Measurements from ENCODE around the gene COL13A1. TPM values are rescaled to one million over a fixed set of nuclear protein-coding genes. Genes with fewer than 3 reads are reported as not detected.

The COL13A1 gene
- total RNA-seq, 1 donor from 2014 or later = 0.86 TPM

- no peaks in the 10 kb centered on the region for H3K36me3 ChIP-seq (ENCODE audit: insufficient read depth, low read length)
- H3K27me3 Mint-ChIP-seq (ENCODE audit: low read depth, unreplicated experiment) = peaks cover 5% of the 10 kb centered on the region
- H3K79me2 ChIP-seq (ENCODE audit: insufficient read depth, low read length) = no peaks in the 10 kb centered on the region
- H3K4me3 Mint-ChIP-seq (ENCODE audit: unreplicated experiment) = no peak overlapping the region
- no peak overlapping the region for H3K27ac ChIP-seq (ENCODE audit: low read depth, low read length)
- no peaks in the 10 kb centered on the region for H3K9me3 Mint-ChIP-seq (ENCODE audit: unreplicated experiment)
- no peak overlapping the region for H3K4me3 ChIP-seq (ENCODE audit: insufficient read depth, low read depth, low read length)
- FAIRE-seq (no peak), DNase-seq (ENCODE audit: low read depth) (no peak)
- H3K27me3 ChIP-seq (ENCODE audit: insufficient read depth, low read length) = peaks cover 9% of the 10 kb centered on the region
- H4K20me1 ChIP-seq (ENCODE audit: insufficient read depth, low read length) = no peaks in the 10 kb centered on the region
- no peaks in the 10 kb centered on the region for H3K9me3 ChIP-seq (ENCODE audit: insufficient read depth, low read depth, low read length)
- H3K27ac Mint-ChIP-seq (ENCODE audit: unreplicated experiment) = no peak overlapping the region
- TF ChIP-seq, protein P1, sequence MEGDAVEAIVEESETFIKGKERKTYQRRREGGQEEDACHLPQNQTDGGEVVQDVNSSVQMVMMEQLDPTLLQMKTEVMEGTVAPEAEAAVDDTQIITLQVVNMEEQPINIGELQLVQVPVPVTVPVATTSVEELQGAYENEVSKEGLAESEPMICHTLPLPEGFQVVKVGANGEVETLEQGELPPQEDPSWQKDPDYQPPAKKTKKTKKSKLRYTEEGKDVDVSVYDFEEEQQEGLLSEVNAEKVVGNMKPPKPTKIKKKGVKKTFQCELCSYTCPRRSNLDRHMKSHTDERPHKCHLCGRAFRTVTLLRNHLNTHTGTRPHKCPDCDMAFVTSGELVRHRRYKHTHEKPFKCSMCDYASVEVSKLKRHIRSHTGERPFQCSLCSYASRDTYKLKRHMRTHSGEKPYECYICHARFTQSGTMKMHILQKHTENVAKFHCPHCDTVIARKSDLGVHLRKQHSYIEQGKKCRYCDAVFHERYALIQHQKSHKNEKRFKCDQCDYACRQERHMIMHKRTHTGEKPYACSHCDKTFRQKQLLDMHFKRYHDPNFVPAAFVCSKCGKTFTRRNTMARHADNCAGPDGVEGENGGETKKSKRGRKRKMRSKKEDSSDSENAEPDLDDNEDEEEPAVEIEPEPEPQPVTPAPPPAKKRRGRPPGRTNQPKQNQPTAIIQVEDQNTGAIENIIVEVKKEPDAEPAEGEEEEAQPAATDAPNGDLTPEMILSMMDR (IDR thresholded peaks at IDR 0.05; ENCODE audit: insufficient read depth, low read depth, low read length) = no peak
- TF ChIP-seq EZH2 (IDR thresholded peaks at IDR 0.05; ENCODE audit: insufficient read depth, low read length) = no peak
- no peaks in the 10 kb centered on the region for H3K36me3 Mint-ChIP-seq (ENCODE audit: low read depth, unreplicated experiment)
- H3K4me1 ChIP-seq (ENCODE audit: insufficient read depth, low read length) = no peaks in the 10 kb centered on the region
- no peak overlapping the region for H2AFZ ChIP-seq (ENCODE audit: low read depth, low read length)
- no peak overlapping the region for H3K4me2 ChIP-seq (ENCODE audit: low read length)
- H3K9ac ChIP-seq (ENCODE audit: low read length) = no peak overlapping the region
- peaks cover 3% of the 10 kb centered on the region for H3K4me1 Mint-ChIP-seq (ENCODE audit: low read depth, unreplicated experiment)
These were observed 186.4 kb downstream of the COL13A1 start for GRCh38 chr10:69988094-69988493.

GRCh38 chr10:69991151-69991550 is 189.4 kb downstream of the COL13A1 start:
- no peak for TF ChIP-seq EZH2 (IDR thresholded peaks at IDR 0.05; ENCODE audit: insufficient read depth, low read length)
- TF ChIP-seq, protein P1 (IDR thresholded peaks at IDR 0.05; ENCODE audit: insufficient read depth, low read depth, low read length) = no peak
- peaks cover 5% of the 10 kb centered on the region for H3K27me3 Mint-ChIP-seq (ENCODE audit: low read depth, unreplicated experiment)

GRCh38 chr10:69994262-69994661 is 192.6 kb downstream of the COL13A1 start:
- Histone ChIP-seq H3K79me2 (ENCODE audit: insufficient read depth, low read length) (no peaks in the 10 kb centered on the region), H3K4me2 (ENCODE audit: low read length) (no peak overlapping the region), H3K36me3 (ENCODE audit: insufficient read depth, low read length) (no peaks in the 10 kb centered on the region), H3K27ac (ENCODE audit: low read depth, low read length) (no peak overlapping the region), H3K4me1 (ENCODE audit: insufficient read depth, low read length) (no peaks in the 10 kb centered on the region), H3K9me3 (ENCODE audit: insufficient read depth, low read depth, low read length) (no peaks in the 10 kb centered on the region), H3K4me3 (ENCODE audit: insufficient read depth, low read depth, low read length) (no peak overlapping the region), H3K27me3 (ENCODE audit: insufficient read depth, low read length) (peaks cover 14% of the 10 kb centered on the region), H3K9ac (ENCODE audit: low read length) (no peak overlapping the region), H4K20me1 (ENCODE audit: insufficient read depth, low read length) (no peaks in the 10 kb centered on the region), H2AFZ (ENCODE audit: low read depth, low read length) (no peak overlapping the region)
- Mint-ChIP-seq H3K4me3 (ENCODE audit: unreplicated experiment) (no peak overlapping the region), H3K27ac (ENCODE audit: unreplicated experiment) (no peak overlapping the region), H3K36me3 (ENCODE audit: low read depth, unreplicated experiment) (no peaks in the 10 kb centered on the region), H3K4me1 (ENCODE audit: low read depth, unreplicated experiment) (no peaks in the 10 kb centered on the region), H3K27me3 (ENCODE audit: low read depth, unreplicated experiment) (peaks cover 14% of the 10 kb centered on the region), H3K9me3 (ENCODE audit: unreplicated experiment) (no peaks in the 10 kb centered on the region)
- FAIRE-seq (no peak), DNase-seq (ENCODE audit: low read depth) (peak; percentile 19)
- TF ChIP-seq, protein P1 (IDR thresholded peaks at IDR 0.05; ENCODE audit: insufficient read depth, low read depth, low read length) = no peak
- no peak for TF ChIP-seq EZH2 (IDR thresholded peaks at IDR 0.05; ENCODE audit: insufficient read depth, low read length)

More at GRCh38 chr10:69991151-69991550, 189.4 kb downstream of the COL13A1 start:
- Mint-ChIP-seq H3K36me3 (ENCODE audit: low read depth, unreplicated experiment) (no peaks in the 10 kb centered on the region), H3K4me3 (ENCODE audit: unreplicated experiment) (no peak overlapping the region), H3K4me1 (ENCODE audit: low read depth, unreplicated experiment) (peaks cover 3% of the 10 kb centered on the region), H3K27ac (ENCODE audit: unreplicated experiment) (no peak overlapping the region), H3K9me3 (ENCODE audit: unreplicated experiment) (no peaks in the 10 kb centered on the region)
- H2AFZ ChIP-seq (ENCODE audit: low read depth, low read length) = no peak overlapping the region
- H3K4me2 ChIP-seq (ENCODE audit: low read length) = no peak overlapping the region
- no peaks in the 10 kb centered on the region for H3K4me1 ChIP-seq (ENCODE audit: insufficient read depth, low read length)
- FAIRE-seq (no peak), DNase-seq (ENCODE audit: low read depth) (no peak)
- no peaks in the 10 kb centered on the region for H4K20me1 ChIP-seq (ENCODE audit: insufficient read depth, low read length)
- no peaks in the 10 kb centered on the region for H3K79me2 ChIP-seq (ENCODE audit: insufficient read depth, low read length)
- H3K9me3 ChIP-seq (ENCODE audit: insufficient read depth, low read depth, low read length) = no peaks in the 10 kb centered on the region
- H3K27me3 ChIP-seq (ENCODE audit: insufficient read depth, low read length) = peaks cover 8% of the 10 kb centered on the region
- H3K36me3 ChIP-seq (ENCODE audit: insufficient read depth, low read length) = no peaks in the 10 kb centered on the region
- H3K9ac ChIP-seq (ENCODE audit: low read length) = no peak overlapping the region
- H3K4me3 ChIP-seq (ENCODE audit: insufficient read depth, low read depth, low read length) = no peak overlapping the region
- no peak overlapping the region for H3K27ac ChIP-seq (ENCODE audit: low read depth, low read length)

Data from astrocyte (in vitro differentiated cells and primary cell).